GM19395 (cell line): ENCODE data around the gene ZMIZ1.
A peak's percentile ranks its signal among the peaks of the same experiment; 100 is the strongest.

ENCODE experiments used
- ATAC-seq: cut with Tn5 transposase; IDR thresholded peaks from one replicate; pipeline ENCODE4 v1.9.1; 2021; ENCODE audit warnings: mild to moderate bottlenecking, moderate library complexity; ENCODE audit not compliant: unreplicated experiment

The ZMIZ1 gene

DNA sequence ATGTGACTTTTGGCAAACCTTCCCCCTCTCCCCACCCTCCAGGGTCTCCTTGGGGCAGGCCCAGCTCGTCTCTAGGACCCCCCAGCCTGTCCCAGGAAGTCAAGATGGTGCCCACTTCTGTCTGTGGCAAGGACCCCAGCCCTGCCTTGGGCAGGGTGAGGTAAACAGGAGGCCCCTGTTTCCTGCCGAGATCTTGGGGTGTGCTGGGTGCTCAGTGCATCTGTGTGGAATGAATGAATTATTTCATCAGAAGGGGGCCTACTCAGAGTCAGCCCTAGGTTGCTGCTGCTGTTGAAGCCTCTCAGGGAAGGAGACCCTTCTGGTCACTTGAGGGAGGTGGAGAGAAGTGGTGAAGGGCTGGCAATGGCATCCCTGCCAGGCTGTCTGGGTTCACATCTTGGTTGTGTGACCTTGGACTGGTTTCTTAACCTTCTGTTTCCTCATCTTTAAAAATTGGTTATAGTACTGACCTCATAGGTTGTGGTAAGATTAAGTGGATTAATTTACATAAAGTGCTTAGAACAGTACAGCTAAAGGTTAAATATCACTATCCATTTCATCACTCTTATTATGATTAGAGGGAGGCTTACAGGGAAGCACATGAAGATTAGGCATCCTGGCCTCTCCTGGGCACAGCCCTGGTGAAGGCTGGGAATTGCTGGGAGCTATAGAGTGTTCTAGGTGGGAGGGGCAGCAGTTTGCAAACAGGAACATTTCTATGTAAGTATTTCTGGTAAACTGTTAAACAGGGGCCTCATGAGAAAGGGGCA, 67.7 kb downstream of the ZMIZ1 start:
- ATAC-seq = no peak

DNA sequence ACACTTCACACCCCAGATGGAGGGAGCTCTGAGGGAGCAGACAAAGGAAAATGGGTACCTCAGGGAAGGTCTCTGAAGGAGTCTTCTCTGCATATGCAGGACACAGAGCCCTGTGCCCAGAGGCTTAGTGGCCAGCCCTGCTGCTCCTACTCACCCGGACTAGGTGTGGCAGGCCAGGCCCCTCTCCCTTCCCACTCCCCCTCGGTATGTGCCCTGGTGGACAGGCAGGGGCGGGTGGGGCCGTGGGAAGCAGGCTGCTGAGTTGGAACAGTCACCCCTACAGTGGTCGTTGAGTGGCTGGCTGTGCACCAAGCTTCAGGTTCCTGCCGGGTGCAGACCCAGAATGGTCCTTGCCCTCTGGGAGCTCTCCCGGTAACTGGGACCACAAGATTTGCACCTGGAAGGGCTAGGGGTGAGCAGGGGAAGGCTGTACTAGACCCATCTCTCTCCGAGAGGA, 68.6 kb downstream of the ZMIZ1 start:
- peak; percentile 18 for ATAC-seq

DNA sequence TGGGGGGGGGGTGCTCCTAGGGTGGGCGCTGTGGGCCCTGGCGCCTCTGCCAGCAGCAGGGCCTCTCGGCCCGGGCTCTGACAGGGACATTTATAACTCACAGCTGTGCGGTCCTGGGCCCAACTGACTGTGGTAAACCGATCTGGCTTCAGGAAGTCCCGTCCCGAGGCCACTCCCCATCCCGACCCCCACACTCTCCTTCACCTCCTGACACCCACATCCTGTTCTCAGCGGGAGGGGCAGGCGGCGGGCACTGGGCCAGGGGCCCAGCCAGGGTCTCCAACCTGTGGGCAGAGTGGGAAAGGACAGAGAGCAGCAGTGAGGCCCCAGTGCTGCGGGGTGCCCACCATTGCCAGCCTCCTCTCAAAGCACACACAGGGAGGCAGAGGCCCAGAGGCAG, 69.1 kb downstream of the ZMIZ1 start:
- ATAC-seq = peak; percentile 90

DNA sequence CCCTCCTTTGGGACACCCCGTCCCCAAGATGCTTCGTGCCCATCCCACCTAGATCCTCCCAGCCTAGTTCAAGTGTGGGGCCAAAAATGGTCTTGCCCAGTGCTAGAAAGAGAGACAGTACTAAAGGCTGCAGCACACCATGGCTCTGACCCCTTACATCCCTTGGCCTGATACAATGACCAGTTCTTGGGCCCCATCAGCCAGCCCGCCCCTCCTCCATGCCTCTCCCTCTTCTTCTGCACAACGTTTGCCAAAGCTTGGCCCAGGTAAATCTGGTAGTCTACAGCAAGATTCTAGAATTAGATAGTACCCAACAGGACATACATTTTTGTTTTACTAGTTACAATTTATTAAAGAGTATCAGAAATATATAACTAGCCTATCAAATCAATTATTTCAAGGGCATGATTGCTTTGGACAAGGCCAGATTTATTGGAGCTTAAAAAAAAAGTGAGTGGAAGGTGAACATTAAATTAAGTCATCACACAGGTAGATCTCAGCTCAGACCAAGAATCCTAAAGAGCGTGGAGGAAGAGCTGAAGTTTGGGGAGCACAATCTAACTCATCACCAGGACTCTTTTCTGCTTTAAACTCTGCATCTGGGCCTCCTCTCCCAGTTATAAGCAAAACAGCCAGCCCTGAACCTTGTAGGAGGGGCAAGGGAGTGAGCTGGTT, 69.8 kb downstream of the ZMIZ1 start:
- no peak for ATAC-seq

DNA sequence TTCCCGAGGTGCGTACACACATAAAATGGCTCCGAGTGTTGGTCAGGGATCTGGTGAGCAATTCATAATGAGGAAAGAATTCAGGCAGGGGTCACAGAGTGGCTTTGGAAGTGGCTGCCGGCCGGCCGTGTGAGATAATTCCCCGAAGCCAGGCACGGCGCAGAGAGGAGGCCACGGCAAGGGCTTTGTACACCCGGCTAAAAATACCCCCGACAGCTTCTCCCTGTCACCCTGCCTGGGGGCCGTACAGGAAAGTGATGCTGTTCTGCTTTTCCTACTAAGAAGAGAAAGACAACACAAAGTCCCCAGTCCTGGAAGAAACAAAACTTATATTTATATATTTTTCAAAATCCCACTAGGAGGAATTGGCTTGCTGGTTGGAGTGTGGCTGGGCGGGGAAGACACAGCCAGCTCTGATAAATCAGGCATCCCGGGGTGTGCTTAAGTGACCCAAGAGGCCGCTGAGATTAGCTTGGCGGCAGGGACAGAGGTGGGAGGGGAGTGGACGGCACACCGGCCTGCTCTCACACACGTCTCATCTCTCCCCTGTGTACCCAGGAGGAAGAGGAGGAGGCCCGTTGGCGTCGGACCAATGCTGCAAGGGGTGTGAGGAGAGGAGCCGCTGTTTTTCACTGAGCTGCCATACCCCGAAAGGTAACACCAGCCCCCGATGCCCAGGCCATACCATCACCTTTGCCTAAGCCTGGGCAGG, 70.5 kb downstream of the ZMIZ1 start:
- ATAC-seq = no peak

DNA sequence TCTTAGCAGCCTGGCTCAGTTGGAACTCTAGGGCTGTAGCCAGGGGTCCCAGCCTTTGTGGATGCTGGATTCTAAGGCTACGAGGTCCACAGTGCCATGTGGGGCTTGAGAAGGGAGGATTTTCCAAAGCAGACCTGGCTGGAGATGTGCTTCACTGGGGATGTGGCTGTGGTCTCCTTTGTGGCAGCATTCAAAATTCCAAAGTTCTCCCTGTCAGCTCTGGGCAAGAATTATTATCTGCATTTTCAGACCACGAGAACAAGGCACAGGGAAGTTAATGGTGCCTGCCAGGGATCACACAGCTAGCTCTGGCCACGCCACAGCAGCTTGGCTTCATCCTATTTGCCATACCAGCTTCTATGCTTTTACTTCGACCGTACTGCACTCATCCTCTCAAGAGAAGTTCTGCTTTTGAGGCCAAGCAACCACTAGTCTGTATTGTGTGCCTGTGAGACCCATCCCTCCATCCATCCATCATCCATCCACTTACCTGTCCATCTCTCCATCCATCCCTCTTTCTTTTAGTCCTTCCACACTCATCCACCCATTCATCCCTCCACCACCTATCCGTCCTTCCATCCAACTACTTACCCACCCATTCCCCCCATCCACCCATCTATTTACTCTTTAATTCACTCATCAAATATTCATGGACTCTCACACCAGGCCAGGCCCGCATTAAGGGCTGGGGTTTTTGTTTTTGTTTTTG, 71.5 kb downstream of the ZMIZ1 start:
- no peak for ATAC-seq

DNA sequence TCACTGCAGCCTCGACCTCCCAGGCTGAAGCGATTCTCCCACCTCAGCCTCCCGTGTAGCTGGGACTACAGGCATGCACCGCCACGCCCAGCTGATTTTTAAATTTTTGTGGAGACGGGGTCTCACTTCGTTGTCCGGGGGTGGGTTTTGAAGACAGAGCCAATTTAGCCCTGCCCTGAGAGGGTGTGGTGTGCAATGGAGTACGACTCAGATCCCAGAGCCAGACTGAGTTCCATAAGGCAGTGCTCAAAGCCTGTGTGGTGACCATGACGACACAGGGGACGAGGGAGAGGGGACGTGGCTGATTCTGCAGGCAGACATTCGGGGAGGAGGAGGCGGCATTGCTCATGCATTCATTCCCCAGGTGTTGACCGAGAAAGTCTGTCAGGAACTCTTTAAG, 72.1 kb downstream of the ZMIZ1 start:
- ATAC-seq = no peak

DNA sequence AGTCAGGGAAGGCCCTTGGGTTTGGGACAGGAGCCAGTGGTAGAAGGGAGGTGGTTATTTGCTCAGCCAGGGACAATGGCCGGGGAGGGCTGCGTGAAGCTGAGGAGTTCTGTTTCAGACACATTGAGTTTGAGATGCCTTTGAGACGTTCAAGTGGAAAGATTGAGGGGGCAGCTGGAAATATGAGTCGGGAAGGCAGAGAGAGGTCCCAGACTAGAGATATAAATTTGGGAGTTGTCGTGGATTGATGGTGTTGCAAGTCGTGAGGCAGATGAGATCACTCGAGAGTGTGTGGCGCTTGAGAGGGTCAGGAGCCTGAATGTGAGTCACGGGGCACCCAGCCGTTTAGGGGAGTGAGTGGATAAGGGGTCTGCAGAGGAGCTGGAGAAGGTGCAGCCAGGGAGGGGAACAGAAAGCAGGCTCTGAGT, 73.3 kb downstream of the ZMIZ1 start:
- ATAC-seq = no peak

DNA sequence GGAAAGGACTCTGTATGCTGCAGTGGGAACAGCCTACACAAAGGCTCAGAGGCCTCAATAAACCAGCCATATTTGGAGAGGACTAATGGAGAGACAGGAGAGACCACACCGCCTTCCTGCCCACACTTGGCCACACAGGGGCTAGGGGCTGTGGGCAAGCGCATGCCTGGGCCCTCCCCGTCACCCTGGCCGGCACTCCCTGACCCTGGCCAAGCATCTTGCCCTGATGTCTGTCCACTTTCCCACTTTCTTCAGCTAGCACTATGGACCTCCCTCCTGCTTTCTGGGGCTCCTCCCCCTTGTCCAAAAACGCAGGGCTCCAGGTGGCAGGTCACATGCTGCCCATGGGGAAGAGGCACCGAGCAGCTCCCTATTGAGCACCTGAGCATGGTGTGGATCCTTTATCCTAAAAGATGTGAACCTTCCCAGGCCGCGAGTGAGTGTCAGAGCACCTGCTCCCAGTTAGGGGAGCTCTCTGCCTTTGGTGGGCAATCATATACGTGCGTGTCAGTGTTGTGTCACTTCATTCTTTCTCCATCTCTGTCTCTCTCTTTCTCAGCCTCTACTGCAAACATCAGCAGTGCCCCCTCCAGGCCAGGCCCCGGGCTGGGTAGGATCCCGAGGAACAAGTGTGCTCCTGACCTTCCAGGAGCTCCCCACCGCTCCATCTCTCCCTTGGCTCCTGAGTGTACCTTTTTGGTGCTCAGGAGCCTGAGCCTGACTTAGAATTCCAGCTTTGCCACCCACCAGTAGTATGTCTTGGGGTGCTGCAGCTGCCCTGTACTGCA, 74.0 kb downstream of the ZMIZ1 start:
- no peak for ATAC-seq

DNA sequence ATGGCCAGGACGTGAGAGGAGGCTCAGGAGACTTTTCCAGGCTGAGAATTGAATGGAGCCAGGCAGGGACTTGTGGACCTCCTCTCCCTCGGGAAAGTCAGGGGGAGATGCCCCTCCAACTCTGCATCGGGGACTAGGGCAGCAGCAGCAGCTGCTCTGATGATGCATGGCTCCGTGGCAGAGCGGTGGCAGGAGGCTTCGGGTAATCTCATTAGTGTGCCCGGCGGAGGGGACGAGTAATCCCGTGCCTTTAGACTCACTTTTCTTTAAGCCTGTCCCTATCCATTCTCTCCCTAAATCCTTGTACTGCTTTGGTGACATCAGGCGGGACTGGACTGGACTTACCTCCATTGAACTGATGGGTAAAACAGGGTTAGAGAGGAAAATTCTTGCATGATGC, 75.1 kb downstream of the ZMIZ1 start:
- ATAC-seq = no peak

DNA sequence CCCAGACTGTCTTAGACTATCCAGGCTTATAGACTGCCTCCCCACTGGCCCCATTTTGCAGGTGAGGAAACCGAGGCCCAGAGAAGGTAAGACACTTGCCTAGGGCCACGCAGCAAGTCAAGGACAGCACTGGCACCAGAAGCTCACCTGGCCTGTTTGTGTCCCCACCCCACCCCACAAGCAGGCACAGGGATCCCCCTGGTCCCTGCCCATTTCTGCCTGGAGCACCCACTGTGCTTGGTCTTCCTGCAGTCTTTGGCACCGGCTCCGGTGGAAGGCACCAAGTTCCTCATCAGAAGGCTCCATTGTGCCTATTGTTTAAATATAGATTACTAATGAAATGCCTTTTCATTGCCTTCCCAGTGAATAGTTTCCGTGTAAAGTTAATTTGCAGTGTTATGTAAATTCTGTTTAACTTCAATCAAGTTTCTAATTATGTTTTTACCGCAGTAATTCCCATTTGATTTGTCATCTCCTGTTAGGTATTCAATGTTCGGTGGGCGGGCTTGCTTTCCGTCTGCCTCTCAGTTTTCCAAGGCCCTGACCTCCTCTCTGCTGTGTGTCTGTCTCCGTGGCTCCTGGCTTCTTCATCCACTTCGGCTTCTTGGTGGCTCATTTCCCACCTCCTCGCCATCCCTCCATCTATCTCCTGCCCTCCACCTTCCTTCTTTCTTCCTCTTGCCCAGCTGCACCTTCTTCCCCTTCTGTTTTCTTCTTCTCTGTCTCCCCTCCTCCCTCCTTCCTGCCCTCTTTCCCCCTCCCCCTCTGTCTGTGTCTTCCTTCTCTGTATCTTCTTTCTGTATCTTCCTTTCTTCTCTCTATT, 75.8 kb downstream of the ZMIZ1 start:
- ATAC-seq = no peak

DNA sequence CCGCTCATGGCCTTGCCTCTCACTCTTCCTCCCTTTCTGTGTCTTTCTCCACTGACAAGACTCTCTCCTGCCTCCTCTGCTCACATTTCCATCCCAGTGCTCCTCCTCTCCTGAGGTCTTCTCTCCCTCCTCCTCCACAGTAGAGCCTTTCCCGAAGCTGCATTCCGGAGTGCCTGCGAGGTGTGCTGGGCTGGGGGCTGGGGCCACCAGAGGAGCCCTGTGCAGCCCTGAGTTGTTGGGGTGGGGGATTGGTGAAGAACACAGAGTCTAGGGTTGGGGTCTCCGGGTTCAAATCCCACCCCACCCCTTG, 76.4 kb downstream of the ZMIZ1 start:
- ATAC-seq = no peak

DNA sequence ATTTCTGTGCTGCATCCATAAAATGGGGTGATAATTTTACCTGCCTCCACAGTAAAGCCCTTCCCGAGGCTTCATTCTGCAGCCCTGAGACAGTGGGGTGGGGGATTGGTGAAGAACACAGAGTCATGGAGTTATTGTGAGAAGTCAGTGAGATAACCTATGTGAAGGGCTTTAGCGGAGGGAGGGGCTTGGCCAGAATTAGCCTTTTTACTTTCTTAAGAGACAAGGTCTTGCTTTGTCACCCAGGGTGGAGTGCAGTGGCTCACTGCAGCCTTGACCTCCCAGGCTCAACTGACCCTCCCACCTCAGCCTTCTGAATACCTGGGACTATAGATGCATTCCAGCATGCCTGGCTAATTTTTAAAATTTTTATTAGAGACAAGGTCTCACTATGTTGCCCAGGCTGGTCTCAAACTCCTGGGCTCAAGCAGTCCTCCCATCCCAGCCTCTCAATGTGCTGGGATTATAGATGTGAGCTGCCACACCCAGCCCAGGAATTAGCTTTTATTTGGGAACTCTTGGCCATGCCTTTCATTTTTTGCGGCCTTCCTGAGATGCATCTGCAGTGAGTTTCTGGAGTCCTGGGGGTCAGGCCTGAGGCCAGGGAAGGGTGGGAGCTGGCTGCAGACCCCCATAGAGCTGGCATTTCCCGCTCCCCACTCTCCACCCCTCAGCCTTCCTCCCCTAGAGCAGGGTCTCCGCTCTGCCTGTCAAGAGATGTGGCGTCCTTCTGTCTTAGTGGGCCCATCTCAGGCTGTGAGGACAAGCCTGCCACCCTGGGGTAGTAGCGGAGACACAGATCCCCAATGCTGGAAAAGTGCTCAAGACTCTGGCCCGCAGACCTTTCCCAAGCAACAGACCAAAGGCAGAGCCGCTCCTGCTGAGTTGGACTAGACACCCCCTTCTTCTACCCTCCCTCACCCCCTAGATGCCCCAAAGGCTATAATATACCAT, 77.0 kb downstream of the ZMIZ1 start:
- no peak for ATAC-seq

DNA sequence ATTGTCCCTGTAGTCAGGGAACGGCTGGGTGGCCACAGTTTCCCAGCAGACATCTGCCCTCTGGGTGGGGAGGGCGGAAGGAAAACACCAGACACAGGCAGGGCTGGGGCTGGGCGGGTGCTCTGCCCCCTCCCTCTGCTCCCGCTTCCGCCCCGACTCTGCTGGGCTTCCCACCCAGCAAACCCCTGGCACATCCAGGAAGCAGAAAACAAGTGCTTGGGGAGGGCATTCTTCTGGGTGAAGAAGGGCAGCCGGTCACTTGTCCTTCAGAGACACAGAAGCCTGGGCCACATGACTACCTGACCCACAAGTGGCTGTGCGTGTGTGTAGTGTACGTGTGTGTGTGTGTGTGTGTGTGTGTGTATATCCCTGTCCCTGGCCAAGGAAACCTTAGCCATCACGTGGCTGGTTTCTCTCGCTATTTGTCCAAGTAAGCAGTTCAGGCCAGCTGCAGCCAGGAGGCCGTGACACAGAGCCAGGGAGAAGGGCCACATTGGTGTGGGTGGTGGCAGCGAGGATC, 77.9 kb downstream of the ZMIZ1 start:
- no peak for ATAC-seq

DNA sequence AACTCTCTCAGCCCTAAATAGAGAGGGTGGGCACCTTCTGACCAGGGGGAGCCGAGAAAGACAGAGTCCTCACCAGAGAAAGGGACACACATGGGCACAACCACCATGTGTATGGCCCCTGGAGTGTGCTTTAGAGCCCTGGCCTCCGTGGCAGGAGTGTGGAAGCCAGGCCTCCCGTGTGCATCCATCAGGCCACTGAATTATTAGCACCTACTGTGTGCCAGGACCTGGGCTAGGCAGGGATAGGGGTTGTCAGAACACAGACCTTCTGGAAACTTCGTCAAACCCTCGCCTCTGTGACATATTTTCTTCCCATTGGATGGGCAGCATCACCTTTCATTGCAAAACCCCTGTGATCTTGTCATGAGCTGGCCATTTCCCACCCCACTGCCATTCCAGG, 78.5 kb downstream of the ZMIZ1 start:
- no peak for ATAC-seq

DNA sequence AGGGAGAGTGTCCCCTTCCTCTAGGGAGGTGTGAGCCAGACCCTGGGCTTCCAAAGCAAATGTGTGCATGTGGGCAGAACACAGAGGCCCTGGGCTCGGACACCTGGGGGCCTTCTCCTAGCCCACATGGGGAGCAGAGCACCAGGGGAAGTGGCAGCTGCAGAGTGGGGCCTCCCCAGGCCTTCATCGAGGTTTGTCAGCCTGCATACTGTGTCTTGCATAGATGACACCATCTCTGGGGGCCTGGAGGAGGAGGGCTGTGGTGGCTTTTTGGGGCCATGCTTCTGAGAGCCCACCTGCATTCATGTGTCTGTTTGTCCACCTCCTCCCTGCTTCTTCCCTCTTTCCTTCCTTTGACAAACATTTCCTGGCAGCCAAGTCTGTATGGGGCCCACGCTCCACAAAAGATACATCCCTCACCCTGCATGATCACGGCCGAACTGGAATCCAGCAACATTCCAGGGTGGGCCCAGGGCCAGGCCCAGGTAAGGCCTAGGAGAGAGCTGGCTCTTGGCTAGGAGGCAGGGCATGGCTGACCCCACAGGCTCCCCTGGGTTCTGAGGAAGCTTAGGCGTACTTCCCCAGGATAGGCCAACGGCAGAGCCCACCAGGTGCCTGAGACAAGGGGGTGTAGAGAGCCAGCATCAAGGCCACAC, 79.2 kb downstream of the ZMIZ1 start:
- no peak for ATAC-seq

DNA sequence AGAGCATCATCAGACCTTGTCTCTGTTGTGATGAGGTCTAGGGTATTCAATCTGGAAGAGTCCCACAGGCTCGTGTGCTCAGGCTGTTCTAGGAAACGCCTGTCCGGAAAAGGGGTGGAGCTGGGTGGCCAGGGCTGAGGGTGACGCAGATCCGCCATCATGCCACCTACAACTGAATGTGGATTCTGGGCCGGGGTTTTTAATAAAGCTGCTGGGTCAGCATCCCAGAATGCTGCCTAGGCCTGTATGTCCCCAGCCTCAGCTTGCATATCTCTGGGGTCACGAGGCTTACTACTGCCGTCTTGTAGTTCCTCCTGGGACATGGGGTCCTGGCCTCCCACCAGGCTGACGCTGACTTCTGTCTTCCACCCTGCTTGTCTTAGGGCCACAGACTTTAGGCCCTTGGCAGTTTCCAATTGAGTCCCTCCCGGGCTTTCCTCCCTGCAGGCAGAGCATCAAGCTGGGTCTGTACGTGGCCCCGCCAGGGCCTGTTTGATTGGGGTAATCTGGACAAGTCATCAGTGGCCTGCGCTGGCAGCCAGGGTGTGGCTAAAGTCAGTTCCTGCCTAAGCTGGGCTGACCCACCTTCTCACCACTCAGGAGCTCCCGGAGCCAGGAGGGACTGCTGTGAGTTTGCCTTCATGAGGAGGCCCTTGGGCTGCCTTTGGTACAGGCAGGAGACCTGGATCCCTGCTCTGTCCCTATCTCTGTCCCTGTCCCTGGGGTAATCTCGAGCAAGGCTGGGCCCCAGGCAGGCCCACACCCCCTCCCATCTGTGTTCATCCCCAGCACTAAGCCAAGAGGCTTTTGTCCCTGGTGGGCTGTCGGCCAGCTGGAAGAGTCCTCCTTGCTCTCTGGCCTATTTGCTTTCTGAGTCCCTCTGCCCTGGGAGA, 79.9 kb downstream of the ZMIZ1 start:
- ATAC-seq = no peak
